Measurements from ENCODE around the gene STX18.

The STX18 gene

GRCh38 chr4:4376074-4376473 is 165.8 kb downstream of the STX18 start:
- TF ChIP-seq CTCF (IDR thresholded peaks at IDR 0.05; ENCODE audit: low read depth, low read length) = no peak
- in situ Hi-C loops (cut with HindIII; ENCODE audit: low sequenced_read_pairs) = no loop called here
- no peak overlapping the region for H3K4me3 ChIP-seq (ENCODE audit: low read depth, low read length)
- no peak for DNase-seq (ENCODE audit: low read depth, low spot score)

- DNase-seq (ENCODE audit: low read depth, low spot score) = no peak
- no peak for TF ChIP-seq CTCF (IDR thresholded peaks at IDR 0.05; ENCODE audit: low read depth, low read length)
- in situ Hi-C loops (cut with HindIII; ENCODE audit: low sequenced_read_pairs) = no loop called here
- no peak overlapping the region for H3K4me3 ChIP-seq (ENCODE audit: low read depth, low read length)
These were observed 167.3 kb downstream of the STX18 start for GRCh38 chr4:4374388-4375098.

Measured in astrocyte of the spinal cord (primary cell).